GM19238 (cell line): Measurements from ENCODE around the gene EFNA3.
"Not testable (repeated sequence)": the region's sequence is repeated elsewhere in the genome, so short reads cannot be mapped to it uniquely, and the experiment has no call there.

ENCODE experiments used
- DNase-seq: peaks from one replicate; pipeline ENCODE4 v3.0.0; 2011; ENCODE audit warnings: low spot score; ENCODE audit not compliant: insufficient read length

The EFNA3 gene

DNA sequence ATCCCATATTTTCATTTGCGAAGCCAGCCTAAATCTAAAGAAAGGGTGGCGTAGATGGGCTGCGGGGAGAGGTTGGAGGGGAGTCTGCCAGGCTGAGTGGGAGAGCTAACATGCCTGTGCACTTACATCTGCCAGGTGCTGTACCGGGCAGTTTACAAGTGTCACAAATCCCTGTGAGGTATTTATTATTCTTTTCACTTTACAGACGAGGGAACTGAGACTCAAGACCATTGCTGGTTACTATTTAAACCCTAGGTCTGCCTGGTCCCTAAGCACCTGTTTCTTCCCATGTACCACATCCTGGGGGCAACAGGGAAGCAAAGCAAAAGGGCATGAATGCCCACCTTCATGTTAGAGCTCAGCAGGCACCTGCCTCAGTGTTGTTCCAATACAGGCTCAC, 29.7 kb downstream of the EFNA3 start:
- DNase-seq = no peak

DNA sequence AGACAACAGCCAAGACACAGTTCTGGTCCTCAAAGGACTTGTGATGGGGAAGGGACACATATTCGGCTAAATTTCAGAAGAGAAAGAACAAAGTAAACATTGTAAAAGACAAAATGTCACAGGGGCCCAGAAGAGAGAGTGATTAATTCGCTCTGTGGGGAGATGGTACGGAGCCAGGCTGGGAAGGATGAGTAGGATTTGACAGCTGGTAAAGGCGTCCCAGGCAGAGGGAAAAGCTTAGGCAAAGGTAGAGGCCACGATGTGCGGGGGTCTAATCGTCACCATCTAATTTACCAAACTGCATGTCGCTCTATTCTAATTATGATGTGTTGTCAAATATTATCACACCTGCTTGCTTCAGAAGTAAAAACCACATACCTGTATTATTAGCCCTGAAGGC, 31.7 kb downstream of the EFNA3 start:
- no peak for DNase-seq

DNA sequence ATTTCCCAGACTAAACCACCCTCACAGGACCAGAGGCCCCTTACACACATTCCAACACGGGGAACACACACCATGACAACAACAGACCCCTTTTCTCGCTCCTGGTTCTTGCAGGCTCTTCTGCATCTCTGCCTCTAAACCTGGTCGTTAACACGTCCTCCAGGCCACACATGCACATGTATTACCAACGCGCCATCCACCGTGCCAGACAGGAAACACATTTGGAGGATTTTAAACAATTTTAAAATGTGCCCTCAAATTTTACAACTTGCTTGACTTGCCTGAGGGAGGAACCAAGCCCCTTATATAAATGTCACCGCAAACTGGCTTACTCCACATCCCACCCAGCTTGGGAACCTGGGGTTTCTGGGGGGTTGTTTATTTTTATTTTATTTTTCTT, 32.2 kb downstream of the EFNA3 start:
- DNase-seq = no peak

DNA sequence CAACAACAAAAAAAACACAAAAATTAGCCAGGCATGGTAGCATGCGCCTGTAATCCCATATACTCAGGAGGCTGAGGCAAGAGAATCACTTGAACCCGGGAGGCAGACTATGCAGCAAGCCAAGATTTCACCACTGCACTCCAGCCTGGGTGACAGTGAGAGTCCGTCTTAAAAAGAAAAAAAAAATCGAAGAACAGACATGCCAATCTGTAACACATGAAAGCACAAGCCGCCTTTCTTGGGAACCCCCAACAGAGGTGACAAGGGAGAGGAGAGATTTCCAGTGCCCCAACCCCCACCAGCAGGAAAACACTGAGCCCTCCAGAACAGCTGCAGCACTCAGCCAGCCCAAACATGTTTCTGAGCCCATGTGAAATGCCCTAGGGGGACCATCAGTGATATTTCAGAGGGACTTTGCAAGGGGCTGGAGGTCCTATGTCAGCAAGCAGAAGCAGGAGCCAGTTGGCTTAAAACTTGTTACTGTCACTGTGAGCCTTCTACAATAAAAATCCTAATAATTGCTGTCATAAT, 34.9 kb downstream of the EFNA3 start:
- DNase-seq = no peak

DNA sequence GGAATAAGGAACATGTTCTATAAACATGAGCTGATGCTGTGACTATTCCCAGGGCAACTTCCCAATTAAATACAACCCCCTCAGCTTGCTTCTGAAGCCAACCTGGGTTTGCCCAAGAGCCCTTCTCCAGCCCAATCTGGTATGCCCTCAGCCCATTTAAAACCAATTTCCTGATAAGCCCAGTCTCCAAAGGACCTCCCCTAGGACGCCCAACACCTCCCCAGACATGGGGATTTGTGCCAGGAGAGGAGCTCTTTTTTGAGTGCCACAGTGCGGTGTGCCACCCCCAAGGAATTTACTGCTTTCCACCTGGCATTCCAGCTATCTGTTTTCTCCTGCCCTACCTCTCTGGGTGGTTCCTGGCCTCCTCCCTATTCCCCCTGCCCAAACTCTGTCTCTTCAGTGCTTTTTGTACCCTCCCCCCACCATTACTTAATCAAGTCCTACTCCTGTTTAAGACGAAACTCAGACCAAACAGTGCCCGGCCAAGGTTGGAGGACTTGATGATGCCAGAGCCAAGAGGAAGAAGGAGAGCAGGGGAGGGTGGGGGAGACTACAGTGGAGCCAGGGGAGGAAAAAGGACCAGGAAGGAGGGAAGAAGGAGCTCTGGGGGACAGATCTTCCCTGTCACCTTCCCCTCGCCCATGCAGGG, 37.6 kb downstream of the EFNA3 start:
- DNase-seq = no peak

DNA sequence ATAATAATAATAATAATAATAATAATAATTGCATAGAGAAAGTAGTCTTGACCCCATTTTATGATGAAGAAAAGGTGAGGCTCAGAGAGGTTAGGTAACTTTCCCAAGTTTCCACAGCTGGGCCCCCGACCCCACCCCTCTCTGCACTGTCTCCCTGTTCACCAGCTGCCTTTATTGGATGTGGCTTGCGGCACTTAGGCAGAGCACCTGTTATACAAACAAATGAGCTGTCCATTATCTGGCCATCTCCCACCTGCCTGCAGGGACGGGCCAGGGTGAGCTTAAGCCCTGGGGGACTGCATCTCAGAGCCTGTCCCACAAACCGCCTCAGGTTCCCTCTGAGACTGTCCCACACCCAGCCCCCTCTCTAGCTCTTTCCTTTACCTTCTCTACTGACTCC, 39.0 kb downstream of the EFNA3 start:
- DNase-seq = no peak

DNA sequence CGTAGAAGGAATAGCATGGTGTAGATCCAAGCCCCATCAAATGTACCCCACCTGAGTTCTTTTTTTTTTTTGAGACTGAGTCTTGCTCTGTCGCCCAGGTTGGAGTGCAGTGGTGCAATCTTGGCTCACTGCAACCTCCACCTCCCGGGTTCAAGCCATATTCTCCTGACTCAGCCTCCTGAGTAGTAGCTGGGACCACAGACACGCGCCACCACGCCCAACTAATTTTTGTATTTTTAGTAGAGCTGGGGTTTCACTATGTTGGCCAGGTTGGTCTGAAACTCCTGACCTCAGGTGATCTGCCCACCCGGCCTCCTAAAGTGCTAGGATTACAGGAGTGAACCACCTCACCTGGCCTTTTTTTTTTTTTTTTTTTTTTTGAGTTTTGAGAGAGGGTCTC, 39.5 kb downstream of the EFNA3 start:
- DNase-seq = not testable (repeated sequence)

DNA sequence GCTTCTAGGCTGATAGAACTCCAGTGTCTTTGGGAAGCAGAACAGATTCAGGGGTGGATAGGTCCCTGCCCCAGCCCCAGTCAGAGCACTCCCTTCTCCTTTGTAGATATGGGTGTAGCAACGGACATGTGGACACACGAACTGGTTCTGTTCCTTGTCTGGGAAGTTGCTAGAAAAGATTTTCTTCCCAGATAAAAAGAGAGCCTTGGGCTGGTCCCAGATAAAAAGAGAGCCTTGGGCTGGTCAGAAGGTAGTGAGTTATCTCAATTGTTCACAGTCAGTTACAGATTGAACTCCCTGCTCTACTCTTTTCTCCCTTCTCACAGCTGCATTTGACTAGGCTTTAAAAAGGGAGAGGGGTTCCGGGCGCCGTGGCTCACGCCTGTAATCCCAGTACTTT, 41.6 kb downstream of the EFNA3 start:
- DNase-seq = no peak

DNA sequence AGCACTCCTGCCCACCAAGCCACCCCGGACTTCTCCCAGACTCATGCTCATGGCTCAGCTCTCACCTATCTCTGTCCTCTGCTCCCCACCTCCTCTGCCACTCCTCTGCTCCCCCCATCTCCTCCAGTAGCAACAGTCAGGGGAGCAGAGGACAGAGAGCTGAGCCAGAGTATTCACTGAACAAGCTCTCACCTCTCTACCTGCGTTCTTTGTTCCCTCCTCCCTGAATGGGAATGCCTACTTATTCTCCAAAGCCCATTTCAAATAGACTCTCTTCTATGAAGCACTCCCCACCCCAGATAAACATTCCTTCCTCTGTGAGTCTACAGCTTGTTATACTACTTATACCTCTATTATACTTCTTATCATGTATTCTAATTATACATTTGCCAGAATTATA, 42.6 kb downstream of the EFNA3 start:
- DNase-seq = no peak

DNA sequence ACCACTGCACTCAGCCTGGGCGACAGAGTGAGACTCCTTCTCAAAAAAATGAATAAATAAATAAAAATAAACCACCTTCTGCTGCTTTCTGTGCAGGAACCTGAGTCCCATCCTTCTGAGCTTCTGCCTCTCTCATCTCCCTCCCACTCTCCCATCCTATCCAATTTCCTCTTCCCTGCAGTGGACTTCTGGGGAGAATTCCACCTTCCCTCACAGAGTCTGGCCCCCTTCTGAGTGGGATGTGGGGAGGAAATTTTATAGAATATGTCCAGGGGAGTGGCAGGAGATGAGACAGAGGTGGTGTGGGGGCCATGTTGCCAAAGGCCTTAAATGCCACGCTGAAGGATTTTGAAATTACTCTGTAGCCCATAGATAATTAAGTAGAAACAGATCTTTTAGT, 43.7 kb downstream of the EFNA3 start:
- DNase-seq = no peak

DNA sequence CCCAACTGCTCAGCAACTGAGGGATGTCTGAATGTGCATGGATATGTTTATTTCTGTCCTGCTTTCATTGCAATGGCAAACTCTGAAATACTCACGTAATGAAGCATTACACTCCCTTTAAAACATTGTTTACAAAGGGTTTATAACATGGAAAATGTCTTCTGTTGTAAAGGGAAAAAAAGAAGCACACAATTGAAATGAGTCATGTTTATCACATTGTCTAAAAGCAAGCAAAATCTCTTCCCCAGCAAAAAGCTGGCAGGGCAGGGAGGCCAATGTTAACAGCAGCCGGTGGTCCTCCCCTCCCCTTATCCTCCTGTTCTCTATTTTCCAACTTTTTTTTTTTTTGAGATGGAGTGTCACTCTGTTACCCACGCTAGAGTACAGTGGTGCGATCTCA, 45.2 kb downstream of the EFNA3 start:
- no peak for DNase-seq

DNA sequence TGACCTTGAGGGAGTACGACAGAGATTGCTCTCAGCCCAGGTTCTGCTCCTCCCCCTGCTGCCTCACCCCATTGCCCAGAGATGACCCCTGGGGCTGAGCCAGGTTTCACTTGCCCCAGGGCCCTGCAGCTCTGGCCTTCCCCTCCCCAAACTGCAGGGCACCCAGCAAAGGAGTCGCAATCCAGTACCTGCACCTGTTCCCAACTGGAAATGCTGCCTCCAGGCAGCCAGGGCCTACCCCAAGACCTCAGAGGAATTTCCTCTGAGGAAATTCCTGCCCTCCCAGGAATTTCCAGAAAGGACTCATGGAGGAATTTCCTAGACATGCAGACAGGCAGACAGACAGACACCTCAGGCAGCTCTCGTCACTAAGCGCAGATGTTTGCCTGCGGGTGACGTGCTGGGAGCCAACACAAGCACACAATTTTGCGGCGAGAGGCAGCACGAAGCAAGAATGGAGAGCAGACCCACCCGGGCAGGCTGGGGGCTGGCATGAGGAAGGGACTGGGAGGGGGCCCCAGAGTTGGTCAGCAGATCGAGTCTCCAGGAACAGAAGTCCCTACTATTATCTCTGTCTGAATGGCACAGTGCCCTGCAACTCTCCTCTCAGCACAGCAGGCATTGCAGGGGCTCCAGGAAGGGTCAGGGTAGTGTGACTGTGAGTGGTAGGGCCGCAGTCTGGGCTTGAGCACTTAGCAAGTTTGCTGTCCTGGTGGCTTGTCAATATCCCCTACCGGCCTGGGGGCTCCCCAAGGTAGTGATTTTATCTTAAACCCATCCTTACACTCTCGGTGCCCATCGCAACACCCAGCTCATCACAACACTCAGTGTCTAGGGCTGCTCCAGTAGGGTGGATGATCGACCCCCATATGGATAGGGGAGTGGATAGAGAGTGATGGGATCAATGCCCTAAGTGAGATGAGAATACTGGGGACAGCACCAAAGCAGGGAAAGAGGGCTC, 46.1 kb downstream of the EFNA3 start:
- DNase-seq = no peak

DNA sequence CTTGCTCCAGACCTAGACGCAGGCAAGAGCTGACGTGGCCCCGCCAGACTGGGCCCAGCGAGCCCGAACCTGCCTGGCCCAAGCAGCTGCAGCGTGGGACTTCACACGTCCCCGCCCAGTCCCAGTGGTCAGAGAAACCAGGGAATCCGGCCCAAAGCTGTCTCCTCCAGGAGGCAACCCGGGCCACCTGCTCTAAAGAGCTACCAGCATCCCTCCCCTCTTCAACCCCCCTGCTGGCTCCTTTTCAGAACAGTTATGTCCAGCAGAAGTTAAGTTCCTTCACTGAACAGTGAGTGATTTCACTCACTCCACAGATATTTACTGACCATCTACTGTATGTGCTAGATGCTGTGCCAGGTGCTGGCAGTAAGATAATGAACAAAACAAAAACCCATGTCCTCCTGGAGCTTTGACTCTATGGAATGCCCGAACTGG, 46.9 kb downstream of the EFNA3 start:
- DNase-seq = no peak

DNA sequence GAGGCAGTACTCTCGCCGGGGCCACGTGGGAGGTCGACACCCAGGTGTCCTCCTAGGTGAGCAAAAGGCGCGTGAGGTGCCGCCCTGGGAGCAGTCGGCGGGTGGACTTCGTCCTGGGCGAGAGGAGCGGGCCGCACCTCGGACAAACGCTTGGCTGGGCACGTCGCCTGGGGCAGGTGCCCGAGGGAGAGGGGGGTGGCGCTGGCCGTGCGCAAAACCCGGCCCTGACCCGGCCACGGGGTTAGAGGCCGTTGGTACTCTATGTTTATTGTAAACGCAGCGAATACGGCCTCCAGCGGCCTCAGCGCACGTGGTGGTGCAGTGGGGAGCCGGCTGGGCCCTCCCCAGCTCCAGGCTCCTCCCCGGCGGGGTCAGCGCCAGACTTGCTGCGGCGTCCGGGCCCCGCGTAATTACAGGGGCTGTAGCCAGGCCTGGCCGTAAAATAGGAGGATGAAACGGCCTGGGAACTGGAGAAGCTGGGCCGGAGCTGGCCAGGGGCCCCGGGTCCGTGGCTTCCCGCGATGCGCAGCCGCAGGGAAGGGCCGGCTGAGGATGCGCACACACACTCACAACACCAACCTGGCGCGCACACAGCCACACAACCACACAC, 47.4 kb downstream of the EFNA3 start:
- no peak for DNase-seq

DNA sequence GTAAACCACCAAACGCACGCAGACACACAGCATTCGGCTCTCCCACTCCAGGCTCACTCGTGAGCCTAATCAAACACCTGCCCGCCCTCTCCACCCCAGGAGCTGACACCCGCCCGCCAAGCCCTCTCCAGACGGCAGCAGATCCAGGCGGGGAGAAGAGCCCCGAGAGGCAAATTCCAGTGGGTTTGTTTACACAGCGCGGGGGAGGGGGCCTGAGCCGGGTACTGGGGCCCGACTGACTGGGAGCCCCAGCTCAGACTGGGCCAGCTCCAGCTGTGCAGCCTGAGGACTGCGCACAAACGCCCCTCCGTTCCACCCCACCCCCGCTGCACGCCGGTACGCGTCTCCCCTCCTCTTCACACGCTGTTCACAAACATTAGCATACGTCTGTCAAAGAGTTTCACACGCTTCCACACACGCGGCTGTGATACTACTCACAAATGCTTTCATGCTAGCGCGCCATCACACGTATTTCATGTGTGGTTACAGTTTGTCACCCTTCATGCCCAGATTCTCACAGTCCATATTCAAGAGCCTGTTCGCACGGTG, 48.0 kb downstream of the EFNA3 start:
- DNase-seq = no peak

DNA sequence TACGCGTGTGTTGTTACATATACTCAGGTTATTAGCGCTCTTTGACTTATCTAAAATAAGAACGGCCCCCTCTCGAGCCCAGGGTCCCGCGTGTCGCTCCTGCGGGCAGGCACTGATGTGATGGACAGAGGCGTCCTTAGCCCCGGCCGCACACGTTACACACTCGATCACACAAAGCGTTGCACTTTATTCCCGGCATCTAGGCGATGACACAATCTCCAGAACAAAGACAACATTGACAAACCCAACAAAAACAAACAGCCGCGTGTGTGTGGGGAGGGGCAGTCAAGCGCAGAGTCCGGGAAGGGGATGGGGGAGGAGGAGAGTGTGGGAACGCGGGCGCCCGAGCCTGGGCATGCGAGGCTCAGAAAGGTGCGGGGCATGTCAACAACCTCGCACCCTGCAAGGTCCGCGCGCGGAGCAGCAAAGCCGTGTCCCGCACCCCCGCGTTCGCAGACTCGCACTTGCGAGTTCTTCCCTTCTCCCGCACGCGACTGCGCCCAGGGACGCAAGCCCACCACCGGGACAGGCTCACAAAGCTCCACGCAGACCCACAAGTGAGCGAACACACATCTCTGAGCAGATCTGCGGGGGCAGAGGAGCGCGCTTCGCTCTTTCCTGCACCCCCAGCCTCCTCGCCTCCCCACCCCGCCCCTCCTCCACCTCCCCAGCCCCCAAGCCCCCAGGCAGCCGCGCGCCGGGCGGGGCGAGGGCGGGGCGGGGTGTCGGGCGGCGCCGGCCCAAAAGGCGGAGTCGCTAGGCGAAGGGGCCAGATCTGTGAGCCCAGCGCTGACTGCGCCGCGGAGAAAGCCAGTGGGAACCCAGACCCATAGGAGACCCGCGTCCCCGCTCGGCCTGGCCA, 48.7 kb downstream of the EFNA3 start, which contains the start of gene EFNA1:
Gene EFNA1, plus strand, starts transcription at position 772 of the 862 bp plus-strand sequence. CDS start 102 bp downstream, outside the sequence.
- DNase-seq = no peak

DNA sequence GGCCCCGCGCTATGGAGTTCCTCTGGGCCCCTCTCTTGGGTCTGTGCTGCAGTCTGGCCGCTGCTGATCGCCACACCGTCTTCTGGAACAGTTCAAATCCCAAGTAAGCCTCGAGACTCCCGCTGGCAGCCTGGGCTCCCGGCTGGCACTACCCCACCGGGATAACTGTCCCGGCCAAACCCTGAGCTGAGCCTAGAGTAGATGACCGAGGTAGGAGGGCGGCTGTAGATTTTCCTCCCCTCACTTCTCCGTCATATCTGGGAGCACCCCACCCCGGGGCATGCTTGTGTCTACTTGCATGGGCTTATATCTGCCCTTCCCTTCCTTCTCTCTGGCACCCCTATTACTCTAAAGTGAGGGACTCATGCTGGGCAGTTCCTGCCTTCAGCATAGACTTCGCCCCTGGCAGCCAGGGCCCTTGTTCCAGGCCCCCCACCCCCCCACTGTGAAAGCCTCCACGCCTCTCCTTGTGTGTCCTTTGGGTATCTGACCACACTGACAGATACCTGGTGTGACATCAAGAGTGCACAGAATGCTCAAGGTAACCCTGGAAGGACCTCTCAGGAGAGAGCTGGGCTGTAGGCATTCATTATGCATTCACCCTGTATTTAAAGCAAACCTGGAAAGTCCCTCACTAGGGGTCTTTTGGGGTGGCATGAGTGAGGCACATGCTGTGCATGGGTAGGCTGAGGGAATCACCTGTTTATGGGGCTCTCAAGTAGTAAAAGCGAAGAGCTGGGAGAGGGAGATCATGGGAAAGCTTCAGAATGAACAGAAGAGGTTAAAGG, 49.5 kb downstream of the EFNA3 start:
- DNase-seq = no peak

DNA sequence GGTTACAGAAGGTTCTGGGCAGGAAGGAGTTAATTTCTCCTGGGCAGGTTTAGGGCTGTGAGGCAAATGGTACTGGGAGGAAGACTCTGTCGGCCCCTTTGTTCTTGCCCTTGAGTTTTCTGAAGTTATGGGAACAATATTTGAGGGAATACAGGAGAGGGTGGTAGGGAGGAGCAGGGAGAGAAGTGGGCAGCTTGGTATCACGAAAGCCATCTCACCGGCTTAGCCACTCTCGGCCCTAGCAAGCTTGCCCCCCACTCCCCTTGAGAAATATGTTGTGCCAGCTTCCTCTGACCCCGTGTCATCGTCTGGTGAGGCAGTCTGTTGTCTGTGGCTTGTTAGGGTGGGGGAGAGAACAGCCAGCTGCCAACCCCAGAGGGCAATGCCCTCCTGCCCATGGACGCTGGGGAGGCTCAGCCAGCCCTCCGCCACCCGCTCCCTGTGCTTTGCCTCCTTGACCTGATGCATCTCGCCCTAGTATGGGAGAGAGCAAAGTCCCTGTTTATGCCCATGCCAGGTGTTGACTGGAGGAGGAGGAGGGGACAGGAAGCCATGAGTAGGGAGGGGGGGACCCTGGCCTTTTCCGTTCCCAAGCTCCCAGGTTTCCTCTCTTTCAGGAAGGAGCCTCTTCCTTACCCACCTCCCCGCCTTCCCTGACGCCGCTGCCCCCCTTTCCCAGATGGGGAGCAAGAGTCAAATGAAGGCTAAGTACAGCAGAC, 50.3 kb downstream of the EFNA3 start:
- no peak for DNase-seq
